ENCODE results near the gene THSD4.
A peak's percentile ranks its signal among the peaks of the same experiment; 100 is the strongest.

The THSD4 gene

DNA sequence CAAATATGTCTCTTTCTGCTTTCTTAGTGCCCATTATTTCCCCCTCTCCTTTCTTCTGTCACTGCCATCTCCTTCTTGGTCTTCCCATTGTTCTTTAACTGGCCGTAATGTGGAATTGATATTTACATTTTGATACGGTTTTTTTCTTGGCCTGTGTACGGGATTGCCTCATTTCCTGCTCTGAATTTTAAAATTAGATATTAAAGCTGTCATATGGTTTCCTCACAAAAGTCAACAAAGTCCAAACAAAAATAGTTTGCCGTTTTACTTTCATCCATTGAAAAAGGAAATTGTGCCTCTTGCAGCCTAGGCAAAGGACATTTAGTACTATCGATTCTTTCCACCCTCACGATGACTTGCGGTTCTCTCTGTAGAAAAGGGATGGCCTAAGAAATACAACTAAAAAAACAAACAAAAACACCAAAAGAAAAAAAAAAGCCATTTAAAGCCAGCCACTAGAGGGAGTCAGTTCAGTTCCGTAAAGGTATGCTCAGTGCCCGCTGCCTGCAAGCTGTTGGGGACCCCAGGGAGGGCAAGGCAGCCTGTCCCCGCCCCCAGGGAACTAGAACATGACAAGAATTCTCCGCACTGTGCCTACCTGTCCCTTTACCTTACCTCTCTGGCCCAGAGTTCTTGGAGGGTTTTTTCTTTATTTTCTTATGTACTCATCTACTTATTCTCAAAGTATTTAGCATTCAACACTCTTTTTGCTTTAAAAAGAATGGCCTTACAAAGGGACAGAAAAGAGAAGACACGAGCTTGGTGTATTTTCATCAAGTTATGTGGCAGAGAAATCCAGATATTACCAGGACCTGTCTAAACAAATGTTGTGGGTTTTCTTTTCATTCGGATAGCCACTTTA is 665.1 kb downstream of the THSD4 start:
- peak; percentile 14 for DNase-seq

DNA sequence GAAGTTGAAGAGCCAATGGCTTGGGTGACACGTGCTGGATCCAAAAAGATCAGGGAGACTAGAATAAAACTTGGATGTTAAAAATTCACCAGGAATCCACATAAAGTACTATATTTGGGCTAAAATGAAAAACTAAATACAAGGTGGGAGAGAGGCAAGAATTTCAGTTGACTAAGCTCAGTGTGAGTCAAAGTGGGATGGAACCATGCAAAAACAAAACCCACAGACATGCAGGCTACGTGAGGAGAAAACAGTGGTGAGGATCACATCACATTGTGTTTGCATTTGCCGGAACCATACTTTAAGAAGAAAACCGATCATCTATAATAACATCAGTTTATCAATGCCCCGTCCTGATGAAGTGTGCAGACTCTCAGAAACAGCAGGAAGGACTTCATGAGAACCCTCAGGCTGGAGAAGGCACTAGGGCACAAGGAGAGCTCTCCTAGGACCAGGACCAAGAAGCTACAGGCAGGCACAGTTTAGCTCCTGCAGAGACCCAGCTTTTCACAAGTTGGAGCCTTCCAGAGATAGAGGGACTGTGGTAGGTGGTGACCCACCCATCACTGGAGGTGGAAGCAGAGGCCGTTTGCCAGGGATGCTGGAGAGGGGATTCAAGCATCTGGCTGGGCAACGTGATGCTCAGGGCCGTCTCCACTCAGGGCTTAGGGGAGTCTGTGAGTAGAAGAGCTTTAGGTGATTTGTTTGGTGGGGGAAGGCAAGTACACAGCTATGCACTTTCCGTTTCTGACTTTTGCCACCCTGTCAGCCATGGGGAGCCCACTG is 666.1 kb downstream of the THSD4 start:
- no peak for DNase-seq

DNA sequence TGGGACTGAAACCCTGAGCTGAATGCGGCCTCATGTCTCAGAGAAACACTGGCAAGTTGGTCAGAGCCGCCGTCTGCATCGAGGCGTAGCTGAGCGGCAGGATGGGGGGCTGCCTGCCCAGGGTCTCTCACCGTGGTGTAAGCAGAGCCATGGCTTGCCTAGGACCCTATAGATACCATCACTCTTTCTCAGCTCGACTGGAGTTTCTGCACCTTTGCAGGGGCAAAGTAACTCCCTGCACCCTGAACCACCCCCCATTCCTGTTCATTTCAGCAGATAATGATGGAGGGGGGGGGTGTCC is 666.6 kb downstream of the THSD4 start:
- DNase-seq = no peak

DNA sequence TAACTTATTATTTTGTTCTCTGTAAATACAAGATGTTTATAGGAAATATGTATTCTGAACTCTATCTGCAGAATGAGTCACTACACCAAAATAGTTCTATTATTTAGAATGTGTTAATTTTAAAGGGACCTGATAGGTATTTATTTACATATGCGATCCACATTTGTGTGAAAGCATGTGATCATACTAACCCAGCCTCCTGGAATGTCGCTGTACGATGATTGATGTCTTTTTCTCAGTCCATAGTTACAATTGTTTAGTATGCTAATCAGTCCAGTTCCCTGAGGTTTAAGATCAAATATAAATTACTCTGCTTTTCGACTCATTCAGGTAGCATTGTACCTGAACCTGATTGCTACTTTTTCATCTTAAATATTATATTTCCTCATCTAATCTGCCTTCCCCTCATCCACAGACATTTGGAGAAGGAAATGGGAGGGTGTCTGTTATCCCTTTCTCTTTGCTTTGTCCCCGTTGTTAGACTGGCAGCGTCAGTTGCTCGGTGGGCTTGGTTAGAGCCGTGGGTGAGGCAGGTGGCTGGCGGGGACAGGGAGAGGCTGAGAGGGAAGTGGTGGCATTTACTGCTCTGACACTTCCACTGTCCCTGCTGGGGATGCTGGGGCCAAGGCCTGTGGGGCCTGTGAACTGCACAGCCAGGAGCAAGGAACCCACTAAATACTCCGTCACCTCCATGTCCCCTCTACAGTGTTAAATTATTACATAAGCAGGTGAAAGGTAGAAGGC is 667.3 kb downstream of the THSD4 start:
- no peak for DNase-seq

DNA sequence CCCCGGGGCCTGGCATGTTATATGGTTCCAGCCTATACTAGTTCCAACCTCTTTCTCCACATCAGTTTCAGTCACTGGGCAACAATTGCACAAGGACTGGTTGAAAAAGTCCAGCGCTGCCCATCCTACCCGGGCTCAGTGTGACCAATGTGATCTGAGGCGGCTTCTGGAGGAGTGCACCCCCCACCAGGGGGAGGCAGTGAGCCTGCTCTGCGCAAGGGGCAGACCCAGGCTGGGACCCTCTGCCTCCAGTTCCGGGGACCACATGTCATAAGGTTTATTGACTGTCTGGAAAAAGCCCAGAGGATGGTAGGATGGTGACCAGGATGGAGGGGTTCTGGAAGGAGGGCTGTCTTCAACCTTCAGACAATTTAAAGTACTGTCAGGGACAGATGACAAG is 669.4 kb downstream of the THSD4 start:
- DNase-seq = no peak

DNA sequence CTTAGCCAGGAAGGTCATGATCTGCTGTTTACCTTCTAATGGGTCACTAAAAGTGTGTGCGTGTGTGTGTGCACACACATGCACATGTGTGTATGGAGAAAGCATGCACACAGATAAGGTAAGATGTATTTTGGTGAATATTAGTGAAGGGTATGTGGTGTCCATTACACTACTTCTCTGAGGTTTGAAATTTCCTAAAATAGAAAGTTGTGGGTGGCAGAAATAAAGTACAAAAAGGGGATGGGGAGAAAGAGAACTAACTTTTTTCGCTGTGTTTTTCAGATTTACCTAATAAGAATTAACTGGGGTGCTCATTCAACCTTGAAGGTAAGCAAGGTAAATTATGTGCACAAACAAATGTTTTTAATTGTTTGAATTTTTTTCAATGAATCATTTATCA is 670.7 kb downstream of the THSD4 start:
- no peak for DNase-seq

DNA sequence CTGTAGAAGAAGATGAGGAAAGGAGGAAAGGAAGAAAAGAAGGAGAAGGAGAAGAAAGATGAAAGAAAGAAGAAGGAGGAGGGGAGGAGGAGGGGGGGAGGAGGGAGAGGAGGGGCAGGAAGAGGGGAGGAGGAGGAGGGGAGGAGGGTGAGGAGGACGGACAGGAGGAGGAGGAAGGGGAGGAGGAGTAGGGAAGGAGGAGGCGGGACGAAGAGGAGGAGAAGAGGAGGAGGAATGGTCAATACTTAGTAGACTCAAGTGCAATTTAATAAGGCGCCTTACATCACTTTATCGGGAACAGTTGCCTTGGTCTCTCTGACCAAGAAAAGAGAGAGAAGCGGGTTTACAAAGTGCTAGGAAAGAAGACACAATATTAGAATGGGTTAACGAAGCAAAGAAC is 671.4 kb downstream of the THSD4 start:
- DNase-seq = no peak

DNA sequence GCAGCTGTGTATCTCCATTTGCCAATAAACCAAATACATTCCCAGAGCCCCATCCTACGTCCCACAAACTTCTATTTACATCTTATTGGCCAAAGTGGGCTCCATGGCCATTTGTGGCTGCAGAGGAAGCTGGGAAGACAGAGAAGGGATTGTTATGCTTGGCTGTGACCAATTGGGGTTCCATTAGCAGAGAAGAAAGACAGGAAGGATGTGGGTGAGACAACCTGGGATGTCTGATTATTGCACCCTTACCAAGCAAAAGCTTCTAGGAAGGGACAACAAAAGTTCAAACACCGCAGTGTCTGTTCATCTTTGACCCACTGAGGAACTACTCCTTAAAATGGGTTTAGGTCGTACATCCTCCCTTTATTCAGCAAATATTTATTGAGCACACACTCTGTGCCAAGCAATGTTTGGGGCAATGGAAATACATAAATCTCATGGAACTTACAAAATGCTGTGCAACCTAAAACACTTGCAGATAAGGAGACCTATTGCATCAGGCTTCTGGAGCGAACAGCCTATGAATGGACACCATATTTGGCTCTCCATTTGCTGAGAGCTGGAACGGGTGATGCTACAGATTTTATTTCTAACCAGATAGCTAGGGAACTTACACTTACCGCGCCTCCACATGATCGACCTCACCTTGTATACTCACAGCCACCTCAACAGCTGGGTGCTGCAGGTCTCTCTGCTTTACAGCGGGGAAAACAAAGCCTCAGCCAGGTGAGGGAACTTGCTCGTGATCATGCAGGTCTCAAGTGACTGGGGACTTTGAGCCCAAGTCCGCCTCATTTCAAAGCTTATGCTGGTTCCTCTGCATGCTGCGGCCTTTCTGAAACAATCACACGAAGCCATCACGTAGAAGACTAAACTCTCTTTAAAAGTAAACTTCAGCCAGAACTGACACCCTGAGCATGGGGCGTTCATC is 673.6 kb downstream of the THSD4 start:
- DNase-seq = no peak

DNA sequence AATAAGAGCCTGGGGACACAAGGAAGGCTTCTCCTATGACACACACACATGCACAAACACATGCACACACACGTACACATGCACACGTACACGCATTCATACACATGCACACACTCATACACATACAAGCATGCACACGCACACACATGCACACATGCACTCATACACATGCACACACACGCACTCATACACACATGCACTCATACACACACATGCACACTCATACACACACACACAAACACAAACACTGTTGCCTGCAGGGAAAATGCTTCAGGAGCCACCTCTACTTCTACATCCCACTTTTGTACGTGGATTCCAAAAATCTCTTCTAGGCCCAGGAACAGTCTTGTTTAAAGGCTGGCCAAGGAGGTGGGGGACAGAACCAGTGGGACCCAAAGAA is 674.3 kb downstream of the THSD4 start:
- no peak for DNase-seq

DNA sequence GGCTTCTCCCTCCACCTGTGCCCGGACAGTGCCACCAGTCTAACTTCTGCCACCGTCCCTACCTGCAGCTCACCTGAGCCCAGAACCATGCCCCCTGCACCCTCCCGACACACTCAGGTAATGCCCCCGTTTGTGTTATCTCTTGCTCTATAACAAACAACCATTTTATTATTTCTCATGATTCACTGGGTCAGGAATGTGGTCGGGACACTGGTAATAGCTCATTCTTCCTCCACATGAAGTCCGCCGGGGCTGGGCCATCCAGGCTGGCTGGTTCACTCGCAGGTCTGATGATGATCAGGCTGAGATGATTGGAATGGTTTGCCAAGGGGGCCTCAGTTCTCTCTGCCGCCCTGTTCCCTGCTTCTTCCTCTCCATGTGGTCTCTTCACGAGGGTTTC is 674.8 kb downstream of the THSD4 start:
- no peak for DNase-seq

DNA sequence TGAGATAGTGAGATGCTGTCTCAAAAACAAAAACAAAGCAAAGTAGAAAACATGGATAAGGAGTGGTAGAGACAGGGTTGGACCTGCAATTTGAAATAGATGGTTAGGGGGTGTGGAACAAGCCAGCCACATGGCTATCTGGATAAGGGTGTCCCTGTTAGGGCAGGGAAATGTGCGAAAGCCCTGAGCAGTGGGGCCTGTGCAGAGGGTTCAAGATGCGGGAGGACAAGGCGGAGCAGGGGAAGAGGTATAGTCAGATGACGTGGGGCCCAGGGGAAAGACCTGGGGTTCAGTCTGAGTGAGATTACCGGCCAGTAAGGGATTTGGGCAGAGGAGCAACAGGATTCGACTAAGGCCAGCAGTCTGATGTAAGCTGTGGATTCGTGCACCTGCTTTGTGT is 676.7 kb downstream of the THSD4 start:
- DNase-seq = no peak

DNA sequence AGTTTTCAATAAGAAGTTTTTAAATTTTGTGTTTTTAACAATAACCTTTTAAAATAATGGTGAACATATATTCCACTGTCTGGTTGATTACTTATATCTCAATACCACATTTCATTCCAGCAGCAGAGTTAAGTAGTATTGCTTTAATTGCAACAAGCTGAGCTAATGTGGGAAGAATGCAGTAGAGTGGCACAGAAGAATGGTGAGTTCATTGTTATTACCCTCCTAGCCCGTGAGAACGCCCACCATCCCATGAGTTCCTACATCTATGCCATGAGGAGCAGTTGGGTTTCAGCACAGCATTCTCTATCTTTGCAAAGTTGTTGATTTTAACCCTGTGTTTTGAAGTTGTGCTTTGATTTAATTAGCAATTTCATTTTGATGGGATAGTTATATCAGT is 677.2 kb downstream of the THSD4 start:
- no peak for DNase-seq

DNA sequence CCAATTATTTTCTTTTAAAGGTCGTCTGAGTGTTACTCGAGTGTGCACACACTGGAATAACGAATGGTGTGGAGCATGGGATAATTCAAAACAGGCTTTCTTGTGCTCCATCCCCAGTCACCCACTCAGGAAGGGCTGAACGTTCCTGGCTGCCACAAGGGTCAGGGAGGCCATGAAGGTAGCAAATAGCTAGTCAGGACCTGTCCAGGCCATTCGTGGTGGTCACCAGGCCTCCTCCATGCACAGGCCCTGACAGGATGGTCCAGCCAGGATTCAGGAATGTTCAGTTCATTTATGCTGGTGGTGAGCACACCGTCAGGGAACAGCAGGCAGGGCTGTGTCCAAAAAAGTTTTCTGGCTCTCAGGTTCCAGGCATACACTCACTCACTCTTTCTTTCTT is 683.4 kb downstream of the THSD4 start:
- no peak for DNase-seq

DNA sequence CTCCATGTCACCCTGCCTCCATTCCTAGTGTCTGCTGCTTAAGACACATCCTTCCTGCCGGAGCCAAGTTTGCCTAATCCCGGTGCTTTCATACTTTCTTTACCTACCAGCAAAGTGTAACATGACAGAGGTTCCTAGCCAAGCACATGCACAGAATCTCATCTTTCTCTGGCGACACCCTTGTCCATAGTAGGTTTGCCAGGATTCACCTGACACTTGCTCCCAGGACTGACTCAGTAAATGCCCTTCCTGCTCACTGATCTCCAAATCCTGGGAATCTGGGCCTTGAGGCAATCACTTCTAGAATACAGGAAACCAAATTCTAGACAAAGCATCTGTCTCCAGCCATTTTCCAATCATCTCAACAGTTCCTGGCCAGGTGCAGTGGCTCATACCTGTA is 684.9 kb downstream of the THSD4 start:
- no peak for DNase-seq

DNA sequence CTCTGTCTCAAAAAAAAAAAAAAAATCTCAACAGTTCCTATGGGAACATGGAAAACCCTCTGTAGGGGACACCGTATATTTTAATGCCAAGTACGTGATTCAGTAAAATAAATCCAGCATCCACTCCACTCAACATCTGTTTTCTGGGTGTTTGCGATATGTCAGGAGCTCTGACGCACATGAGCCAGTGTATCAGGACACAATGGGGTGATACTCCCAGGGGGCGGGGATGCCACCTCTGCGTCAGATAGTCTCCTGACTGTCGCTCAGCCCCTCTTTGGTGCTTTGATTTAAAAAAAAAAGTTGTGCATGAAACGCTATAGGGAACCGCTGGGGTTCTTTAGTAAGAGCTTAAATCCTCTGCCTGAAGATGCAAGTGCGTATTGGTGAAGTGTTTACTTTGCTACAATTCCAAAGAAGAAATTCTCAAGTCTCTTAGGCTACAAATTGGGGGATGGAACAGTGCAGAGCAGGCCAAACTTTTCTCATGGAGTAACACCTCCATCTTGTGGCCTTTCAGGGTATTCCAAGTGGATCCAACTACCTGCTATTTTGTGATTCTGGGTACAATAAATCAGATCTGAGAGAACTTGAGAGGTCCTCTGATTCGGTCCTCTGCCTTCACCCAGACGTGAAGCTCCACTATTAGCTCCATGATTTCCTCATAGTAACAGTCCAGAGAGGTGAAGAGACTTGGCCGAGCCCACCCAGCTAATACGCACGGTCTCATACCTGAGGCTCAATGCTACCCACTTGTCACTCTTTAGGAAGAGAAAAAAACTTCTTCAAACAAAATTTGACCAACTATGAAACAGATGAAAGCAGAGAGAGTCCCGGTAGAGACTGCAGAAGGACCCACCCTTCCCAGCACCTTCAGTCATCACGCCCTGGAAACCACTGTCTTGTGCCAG is 685.8 kb downstream of the THSD4 start:
- no peak for DNase-seq

DNA sequence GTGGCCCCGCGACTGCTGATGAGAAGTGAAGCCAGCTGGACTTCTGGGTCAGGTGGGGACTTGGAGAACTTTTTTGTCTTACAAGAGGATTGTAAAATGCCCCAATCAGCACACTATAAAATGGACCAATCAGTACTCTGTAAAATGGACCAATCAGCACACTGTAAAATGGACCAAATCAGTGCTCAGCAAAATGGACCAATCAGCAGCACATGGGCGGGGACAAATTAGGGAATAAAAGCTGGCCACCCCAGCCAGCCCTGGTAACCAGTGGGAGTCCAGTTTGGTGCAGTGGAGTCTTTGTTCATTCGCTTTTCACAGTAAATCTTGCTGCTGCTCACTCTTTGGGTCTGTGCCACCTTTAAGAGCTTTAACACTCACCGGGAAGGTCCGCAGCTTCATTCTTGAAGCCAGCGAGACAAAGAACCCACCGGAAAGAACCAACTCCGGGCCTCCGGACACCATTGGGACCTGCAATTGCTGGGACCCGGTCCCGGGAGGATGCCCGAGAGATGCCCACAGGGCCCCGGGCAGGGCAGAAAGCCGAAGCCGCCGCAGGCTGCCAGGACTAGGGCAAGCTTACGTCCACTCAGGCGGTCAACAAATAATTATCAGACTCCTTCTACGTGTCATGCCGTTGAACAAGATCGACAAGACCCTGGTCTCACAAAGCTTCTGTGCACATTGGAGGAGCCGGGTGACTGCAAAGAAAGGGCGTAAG is 686.8 kb downstream of the THSD4 start:
- no peak for DNase-seq

DNA sequence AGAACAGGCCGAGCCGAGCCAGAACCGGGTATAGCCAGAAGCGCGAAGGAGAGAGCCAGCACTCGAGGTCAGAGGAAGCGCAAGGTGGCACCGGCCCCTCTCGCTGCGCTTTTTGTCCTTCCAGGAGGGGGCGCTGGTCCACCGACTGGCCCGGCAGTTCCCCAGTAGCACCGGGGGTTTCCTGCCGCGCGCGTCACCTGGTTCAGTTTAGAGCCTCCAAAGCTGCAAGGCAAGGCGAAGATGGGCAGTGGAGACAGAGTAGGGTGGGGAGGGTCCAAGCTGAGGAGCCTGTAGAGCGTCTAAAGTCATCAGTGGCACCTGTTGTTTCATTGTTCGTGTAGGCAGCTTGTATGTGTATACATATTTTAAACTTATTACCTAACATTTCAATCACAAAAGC is 687.5 kb downstream of the THSD4 start:
- peak; percentile 41 for DNase-seq

DNA sequence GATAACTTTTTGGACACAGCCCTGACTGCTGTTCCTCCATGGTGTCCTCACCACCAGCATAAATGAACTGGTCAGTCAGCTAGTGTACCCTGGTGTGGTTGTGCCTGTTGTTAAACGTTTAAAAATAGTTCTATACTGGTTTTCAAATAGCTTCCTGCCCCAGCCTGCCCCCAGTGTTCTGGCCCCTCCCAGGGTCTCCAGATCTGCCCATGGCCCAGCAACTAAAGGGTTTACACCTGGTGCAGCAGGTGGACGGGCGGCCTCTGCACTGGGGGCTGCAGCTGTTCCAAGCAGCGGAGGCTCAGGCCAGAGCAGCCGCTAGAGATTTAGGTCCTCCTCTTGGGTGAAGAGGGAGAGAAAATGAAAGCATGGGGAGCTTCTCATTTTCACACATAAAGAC is 689.0 kb downstream of the THSD4 start:
- no peak for DNase-seq

DNA sequence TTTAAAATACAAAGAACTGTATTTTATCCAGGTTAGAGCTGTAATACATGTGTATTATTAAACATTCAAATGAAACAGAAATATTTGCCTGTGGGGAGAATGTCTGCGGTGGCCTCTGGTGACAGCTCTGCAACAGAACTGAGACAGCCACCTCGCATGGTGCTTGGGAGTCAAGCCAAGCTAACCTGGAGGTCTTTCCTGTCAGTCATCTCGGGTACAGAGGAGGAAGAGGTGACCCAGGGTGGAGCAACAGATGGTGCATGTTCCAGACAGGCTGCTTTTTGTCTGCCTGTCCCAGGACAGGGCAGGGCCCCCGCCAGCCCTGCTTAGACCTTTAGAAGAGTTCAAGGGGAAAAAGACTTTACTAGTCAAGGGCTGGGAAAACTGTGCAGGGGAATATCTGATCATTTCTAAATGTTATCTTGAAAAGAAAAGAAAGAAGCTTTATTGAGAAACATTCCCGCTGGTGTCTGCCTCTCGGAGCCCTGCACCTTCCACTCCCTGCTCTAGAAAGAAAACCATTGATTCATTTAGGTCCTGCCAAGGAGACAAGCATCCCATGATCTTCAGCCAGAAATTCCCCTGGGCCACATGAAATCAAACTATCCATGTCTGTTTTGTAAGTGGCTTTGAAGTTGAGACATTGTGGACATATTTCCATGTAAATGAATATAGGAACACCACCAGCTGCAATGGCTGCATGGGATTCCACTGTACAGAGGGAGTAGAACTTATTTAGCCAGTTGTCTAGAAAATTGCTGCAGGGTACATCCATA is 689.6 kb downstream of the THSD4 start:
- DNase-seq = no peak

DNA sequence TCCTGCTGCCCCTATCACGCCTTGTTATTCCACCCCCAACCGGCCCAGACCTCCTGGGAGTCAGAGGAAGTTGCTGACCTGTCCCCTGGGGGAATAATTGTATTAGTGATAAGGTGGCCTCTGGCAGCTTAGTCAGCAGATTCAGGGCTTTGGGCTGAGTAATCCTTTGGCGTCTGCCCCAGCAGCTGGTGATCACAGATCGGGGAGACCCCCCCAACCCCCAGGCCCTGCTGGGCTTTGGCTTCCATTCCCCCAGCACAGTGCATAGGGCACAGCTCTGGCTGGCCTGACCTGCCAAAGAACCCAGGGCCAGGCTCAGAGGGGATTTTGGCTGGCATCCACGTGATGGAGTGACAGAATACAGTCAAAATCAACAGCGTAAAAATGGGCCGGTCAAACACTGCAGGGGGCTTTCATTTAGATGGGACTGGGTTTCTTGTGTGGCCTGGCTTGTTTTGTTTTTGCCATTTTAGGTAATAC is 691.2 kb downstream of the THSD4 start:
- DNase-seq = no peak
